NK-92 treated with Interleukin-12 subunit alpha and Interleukin-12 subunit beta, amount 100 ng/mL, for 24 hours (cell line): ENCODE results near the gene CERS2.

Experiments used
- DNase-seq: peaks from one replicate; lab custom pipeline; 2025; lab: John Stamatoyannopoulos, UW

Gene CERS2

DNA sequence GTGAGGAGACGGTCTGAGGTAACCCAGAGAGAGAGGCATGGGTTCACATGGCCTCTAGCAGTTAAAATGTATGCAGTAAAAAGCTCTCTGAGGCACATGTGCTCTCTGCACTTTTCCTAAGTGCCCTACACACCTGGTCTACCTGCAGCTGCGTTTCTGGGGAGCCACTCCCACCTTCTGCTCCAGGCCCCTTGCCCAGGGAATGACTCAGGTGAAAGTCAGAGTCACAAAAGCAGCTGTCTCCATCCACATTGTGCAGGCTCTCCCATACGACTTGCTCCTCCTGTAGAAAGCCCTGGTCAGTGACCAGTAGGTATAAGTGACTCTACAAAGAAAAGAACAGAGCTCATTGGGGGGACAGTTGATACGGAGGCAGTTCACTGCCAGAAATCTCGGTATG is 23.3 kb upstream of the CERS2 start:
- no peak for DNase-seq

DNA sequence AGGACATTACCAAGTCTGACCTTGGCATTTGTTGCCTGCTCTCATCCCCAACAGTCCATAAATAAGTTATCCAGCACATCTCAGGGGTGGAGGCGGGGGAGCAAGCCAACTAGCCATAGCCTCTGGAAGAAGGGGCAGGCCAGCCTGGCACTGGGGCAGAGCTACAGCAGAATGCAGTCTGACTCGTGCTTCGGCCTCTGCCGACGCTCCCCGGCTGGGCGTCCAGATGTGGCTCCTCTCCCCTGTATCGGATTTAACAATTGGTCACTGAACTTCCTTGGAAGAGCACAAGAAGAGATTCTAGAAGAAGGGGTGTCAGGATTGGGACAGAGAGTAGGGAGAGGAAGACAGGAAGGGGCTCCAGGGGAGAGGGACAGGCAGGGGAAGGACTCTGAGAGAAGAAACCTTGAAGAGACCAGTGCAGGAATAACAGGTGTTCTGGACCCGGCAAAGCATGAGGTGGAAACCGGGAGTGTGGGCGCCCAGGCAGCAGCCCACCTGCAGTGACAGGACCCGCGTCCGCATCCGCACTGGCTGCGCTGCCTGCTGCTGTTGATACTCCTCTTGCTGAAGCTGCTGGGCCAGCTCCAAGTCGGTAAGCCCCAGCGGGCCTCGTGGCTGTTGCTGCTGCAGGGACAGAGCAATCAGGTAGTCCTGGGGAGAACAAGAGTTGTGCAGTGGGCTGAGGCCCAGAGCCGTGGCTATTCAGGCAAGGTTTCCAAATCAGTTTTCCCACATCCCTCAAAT is 22.7 kb upstream of the CERS2 start:
- DNase-seq = no peak

- no peak for DNase-seq
These were observed 21.3 kb upstream of the CERS2 start for GRCh38 chr1:150995896-150996295.

GRCh38 chr1:150995460-150995859 is 20.8 kb upstream of the CERS2 start:
- no peak for DNase-seq

DNA sequence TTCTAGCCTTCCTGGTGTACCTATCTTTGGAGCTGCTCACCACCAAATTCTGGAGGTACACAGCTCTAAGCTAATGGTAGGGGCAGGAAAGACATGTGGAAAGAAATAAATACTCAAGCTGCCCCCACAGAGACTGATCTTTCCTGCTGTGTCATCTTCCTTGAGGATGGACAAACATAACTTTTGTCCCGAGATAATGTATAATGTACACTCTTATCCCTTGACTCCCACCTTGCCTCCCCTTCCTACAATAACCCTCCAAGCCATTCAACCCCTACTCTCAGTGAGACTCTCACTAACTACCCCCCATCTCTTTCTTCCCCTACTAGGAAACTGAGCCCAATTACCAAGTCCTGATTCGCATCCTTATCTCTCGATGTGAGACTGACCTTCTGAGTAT is 19.6 kb upstream of the CERS2 start:
- DNase-seq = no peak

GRCh38 chr1:150992626-150993025 is 18.0 kb upstream of the CERS2 start:
- no peak for DNase-seq

DNA sequence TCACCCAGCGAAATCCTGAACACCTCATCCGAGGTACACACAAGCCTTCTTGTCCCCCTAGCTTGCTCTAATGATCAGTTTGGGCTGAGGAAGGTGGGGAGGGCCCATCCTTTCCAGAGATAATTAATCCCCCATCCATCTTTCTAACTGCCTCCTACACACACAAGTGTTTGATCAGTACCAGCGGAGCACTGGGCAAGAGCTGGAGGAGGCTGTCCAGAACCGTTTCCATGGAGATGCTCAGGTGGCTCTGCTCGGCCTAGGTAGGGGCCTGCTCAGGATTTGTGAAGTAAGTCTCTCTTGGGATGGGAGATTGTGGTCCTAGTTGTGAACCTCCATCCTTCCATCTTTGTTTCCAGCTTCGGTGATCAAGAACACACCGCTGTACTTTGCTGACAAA is 13.3 kb upstream of the CERS2 start:
- no peak for DNase-seq

- no peak for DNase-seq
These were observed 10.7 kb upstream of the CERS2 start for GRCh38 chr1:150985179-150985825.

DNA sequence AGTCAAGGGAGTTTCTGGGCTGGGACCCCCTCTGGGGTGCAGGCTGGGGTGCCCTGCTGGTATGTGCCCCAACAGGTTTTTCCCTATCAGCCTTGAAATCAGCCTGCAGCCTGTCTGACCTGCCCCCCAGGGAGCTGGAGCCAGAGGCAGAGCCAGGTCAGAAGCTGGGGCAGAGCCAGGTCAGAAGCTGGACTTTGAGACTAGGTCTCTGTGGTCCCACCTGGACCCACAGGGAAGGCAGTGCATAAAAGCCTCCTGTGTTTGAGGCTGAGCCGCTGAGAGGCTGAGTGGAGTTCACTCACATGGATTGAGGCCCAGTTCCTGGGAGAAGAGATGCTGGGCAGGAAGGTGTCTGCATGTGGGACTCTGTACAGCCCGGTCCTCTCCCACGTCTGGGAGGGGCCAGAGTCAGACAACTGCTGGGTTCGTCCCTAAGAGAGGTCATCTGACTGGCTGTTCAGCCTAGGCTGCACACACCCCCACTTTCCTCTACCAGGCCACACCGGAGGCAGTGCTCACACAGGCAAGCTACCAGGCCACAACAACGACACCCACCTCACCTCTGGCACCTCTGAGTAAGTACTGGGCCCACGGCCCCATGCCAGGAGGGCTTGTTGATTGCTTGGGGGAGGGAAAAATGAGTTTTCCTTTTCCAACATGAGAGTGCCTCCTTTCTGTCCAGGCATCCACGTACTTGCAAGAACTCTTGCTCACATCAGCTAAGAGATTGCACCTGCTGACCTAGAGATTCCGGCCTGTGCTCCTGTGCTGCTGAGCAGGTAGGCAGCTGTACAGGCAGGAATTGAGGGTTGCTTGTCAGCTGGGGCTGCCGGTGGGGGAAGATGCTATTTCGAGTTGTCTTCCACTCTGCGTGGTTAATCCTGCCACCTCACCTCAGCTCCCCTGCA is 7.4 kb upstream of the CERS2 start, which contains the start of gene ANXA9:
Gene ANXA9, plus strand, starts transcription at position 488 of the 908 bp plus-strand sequence. CDS start 814 bp downstream, outside the sequence.
- DNase-seq = peak; percentile 39

DNA sequence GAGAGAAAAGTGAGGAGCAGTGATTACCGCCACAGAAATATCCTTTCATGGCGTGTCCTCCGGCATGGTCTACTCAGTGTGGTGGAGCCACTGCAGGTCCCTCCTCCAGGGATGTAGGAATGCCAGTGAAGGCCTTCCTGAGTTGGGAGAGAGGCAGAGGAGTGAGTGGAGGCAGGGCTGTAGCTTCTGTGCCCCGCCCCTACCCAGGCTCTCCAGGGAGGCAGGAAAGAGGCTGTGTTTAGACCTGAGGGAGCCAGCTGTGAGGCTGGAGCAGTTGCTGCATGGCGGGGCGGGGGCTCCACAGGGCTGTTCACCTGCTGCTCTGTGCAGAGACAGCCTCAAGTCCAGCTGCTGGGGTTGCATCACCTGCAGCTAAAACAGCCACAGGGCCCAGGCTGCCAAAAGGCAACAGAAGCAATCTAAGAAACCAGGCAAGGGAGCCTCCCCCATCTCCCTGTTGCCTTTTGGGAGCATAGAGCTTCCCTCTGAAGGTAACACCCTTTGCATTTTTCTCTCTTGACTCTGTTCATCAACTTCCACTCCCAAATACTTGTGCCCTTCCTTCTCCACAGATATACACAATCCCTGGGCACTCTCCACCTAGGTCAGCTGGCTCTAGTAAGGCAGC is 6.7 kb upstream of the CERS2 start:
- DNase-seq = no peak

GRCh38 chr1:150979092-150980056 is 4.7 kb upstream of the CERS2 start:
- peak; percentile 71 for DNase-seq

DNA sequence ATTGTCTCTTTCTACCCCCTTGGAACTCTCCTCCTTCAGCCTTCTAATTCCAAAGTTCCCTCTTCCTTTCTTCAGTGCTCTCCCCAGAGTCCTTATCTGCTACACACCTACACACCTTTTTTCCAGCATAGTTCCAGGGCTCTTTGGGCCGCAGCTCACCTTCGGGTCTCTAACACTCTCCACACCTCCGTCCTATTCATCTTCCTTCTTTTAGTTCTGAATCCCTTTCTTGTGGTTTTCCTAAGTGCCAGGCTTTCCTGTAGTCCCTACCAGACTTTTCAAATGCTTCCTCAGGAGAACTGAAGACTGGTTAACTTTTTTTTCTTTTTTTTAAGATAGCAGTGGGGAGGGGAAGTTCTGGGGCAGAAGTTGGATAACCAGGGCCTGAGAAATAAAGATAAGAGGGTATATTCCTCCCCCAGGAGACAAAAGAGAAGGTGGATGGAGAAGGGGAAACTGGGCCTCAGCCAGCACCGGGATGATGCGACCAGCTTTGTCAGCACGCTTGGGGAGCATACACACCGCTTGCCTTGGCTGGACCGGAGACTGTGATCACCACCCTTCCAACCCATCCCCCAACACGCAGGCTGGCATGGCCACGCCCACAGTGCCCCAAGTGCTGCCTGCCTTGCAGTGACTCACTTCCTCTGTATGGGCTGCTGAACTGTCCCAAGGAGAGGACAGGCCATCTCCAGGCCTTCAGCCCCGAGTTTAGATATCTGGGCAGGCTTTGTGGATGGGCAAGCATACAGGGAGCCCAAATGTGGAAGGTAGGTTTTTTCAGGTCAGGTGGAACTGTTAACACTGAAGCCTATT is 2.5 kb upstream of the CERS2 start:
- peak; percentile 70 for DNase-seq

GRCh38 chr1:150976401-150976821 is 1.8 kb upstream of the CERS2 start:
- no peak for DNase-seq

- DNase-seq = peak; percentile 37
These were observed 627 bp downstream of the CERS2 start for GRCh38 chr1:150973836-150974579.

- no peak for DNase-seq
These were observed 1.3 kb downstream of the CERS2 start for GRCh38 chr1:150973258-150973835.

- no peak for DNase-seq
These were observed 2.2 kb downstream of the CERS2 start for GRCh38 chr1:150972417-150972940.

DNA sequence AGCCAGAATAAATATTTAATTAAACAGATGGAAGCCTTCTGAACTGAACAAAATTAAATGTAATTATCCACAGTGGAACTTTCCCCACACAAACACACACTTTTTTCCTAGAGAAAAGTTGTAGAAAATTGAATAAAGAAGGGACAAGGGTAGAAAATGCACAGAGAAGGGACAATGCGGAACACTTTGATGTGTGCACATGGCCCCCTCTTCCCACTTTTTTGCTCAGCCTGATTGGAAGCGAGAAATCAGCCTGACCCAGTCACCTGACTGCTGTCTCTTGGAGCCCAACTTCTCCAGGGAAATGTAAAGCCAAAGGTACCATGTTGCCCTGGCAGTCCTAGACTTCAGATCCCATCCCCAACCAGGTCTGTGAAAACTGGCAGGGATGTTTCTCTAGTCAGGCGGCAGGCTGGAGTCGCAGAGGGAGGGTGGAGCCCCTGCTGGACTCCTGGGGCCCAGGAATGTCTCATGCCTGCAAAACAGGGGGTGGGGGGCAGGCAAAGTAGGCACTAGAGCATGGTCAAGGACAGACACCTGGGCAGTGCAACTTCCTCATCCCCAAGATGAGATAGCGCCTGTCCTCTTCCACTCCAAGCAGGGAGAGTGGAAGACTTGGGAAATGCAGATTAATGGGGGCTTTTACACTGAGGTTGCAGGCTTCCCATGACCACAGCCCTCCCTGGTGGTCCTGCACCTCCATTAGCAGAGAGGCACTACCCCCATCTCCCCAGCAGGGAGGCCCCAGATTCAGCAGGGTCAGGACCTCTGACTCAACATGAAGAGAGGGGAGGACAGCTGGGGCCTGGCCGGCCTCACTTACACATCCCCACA is 2.8 kb downstream of the CERS2 start:
- no peak for DNase-seq
